Endothelial cell of umbilical vein (primary cell): ENCODE measurements around the gene STK32C.

Experiments
- EZH2 ChIP-seq: IDR thresholded peaks from 2 replicates; pipeline ENCODE4 v1.6.1; 2012; ENCODE audit warnings: borderline replicate concordance, low read depth, mild to moderate bottlenecking, moderate library complexity, low read length, inconsistent platforms; ENCODE audit not compliant: severe bottlenecking
- FOS ChIP-seq: IDR thresholded peaks from 2 replicates; pipeline ENCODE4 v1.6.1; 2011; ENCODE audit warnings: mild to moderate bottlenecking, low read length, moderate library complexity, borderline replicate concordance; ENCODE audit not compliant: insufficient read depth
- GATA2 ChIP-seq: IDR thresholded peaks from 2 replicates; pipeline ENCODE4 v1.7.0; 2011; ENCODE audit warnings: low read depth, mild to moderate bottlenecking, moderate library complexity, mixed read lengths, low read length; ENCODE audit not compliant: insufficient read length, insufficient read depth
- JUN ChIP-seq: IDR thresholded peaks from 2 replicates; pipeline ENCODE4 v1.6.1; 2011; ENCODE audit warnings: borderline replicate concordance, low read depth; ENCODE audit not compliant: insufficient read length, insufficient read depth
- POLR2A ChIP-seq: IDR thresholded peaks from 2 replicates; pipeline ENCODE4 v1.6.1; 2012; ENCODE audit warnings: low read depth, mild to moderate bottlenecking, control low read depth, low read length
- POLR2AphosphoS5 ChIP-seq: IDR thresholded peaks from 2 replicates; pipeline ENCODE4 v1.6.1; 2012; ENCODE audit warnings: low read depth, mild to moderate bottlenecking, control low read depth, low read length, moderate library complexity; ENCODE audit not compliant: insufficient read depth
- TF ChIP-seq, protein P1 (sequence below): IDR thresholded peaks from 2 replicates; pipeline ENCODE4 v1.6.1; 2011; ENCODE audit not compliant: insufficient read depth, insufficient read length
- TF ChIP-seq, protein P2 (sequence below), 2 donors: IDR thresholded peaks; 1 replicate in 1 of 2; 2 replicates in 1 of 2; pipeline ENCODE4 v1.5.1; 2011; ENCODE audit warnings: low read length in 2 of 2, mild to moderate bottlenecking in 2 of 2, moderate library complexity in 2 of 2, control low read depth in 1 of 2, inconsistent platforms in 1 of 2, low read depth in 1 of 2; ENCODE audit not compliant: insufficient read depth in 1 of 2; ENCODE audit errors: extremely low read depth in 1 of 2

DNA sequence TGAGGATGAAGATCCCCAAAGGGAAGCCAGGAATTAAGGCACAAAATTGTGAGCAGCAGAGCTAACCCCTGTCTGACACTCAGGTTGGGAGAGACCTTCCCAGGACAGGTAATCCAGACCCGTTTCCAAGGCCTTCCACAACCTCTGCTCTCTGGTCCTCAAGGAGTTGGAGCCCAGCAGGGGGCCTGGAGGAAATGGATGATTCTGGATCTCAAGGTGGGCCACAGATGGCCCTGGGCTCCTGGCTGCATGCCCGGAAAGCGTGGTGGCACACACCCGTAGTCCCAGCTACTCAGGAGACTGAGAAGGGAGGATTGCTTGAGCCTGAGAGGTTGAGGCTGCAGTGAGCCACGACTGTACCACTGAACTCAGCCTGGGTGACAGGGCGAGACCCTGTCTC is 78.7 kb downstream of the STK32C start:
- TF ChIP-seq POLR2AphosphoS5, result no peak
- TF ChIP-seq, protein P1, sequence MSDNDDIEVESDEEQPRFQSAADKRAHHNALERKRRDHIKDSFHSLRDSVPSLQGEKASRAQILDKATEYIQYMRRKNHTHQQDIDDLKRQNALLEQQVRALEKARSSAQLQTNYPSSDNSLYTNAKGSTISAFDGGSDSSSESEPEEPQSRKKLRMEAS, result no peak
- no peak for TF ChIP-seq POLR2A
- no peak for TF ChIP-seq FOS
- TF ChIP-seq, protein P2, sequence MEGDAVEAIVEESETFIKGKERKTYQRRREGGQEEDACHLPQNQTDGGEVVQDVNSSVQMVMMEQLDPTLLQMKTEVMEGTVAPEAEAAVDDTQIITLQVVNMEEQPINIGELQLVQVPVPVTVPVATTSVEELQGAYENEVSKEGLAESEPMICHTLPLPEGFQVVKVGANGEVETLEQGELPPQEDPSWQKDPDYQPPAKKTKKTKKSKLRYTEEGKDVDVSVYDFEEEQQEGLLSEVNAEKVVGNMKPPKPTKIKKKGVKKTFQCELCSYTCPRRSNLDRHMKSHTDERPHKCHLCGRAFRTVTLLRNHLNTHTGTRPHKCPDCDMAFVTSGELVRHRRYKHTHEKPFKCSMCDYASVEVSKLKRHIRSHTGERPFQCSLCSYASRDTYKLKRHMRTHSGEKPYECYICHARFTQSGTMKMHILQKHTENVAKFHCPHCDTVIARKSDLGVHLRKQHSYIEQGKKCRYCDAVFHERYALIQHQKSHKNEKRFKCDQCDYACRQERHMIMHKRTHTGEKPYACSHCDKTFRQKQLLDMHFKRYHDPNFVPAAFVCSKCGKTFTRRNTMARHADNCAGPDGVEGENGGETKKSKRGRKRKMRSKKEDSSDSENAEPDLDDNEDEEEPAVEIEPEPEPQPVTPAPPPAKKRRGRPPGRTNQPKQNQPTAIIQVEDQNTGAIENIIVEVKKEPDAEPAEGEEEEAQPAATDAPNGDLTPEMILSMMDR (IDR thresholded peaks at IDR 0.05; ENCODE audit: extremely low read depth in 1 of 2, insufficient read depth in 1 of 2, low read depth in 1 of 2, low read length in 2 of 2), result no peak
- no peak for TF ChIP-seq EZH2
- no peak for TF ChIP-seq GATA2
- no peak for TF ChIP-seq JUN
